T-helper 9 cell (primary cell): ENCODE data around the gene TERT.

Experiments
- DNase-seq: peaks from one replicate; pipeline ENCODE4 v3.0.0-alpha.2; 2020

The TERT gene

GRCh38 chr5:1255081-1255561 is 39.7 kb downstream of the TERT start:
- peak; percentile 37 for DNase-seq

- DNase-seq: no peak
Observed at GRCh38 chr5:1254196-1254595, 40.7 kb downstream of the TERT start.

GRCh38 chr5:1253456-1254105 is 41.3 kb downstream of the TERT start:
- no peak for DNase-seq

GRCh38 chr5:1252681-1253080 is 42.2 kb downstream of the TERT start:
- DNase-seq: no peak

GRCh38 chr5:1251678-1252580 is 42.9 kb downstream of the TERT start:
- no peak for DNase-seq

GRCh38 chr5:1249366-1250280 is 45.2 kb downstream of the TERT start:
- DNase-seq: no peak

- no peak for DNase-seq
Observed at GRCh38 chr5:1247811-1248210, 47.1 kb downstream of the TERT start.

GRCh38 chr5:1246711-1247431 is 48.0 kb downstream of the TERT start:
- DNase-seq: no peak

GRCh38 chr5:1245905-1246576 is 48.8 kb downstream of the TERT start:
- no peak for DNase-seq

- no peak for DNase-seq
Observed at GRCh38 chr5:1244976-1245375, 49.9 kb downstream of the TERT start.

- no peak for DNase-seq
Observed at GRCh38 chr5:1244255-1244654, 50.6 kb downstream of the TERT start.

GRCh38 chr5:1243487-1244130 is 51.3 kb downstream of the TERT start:
- no peak for DNase-seq

GRCh38 chr5:1242733-1243486 is 52.0 kb downstream of the TERT start:
- DNase-seq: no peak

- no peak for DNase-seq
Observed at GRCh38 chr5:1241509-1242080, 53.3 kb downstream of the TERT start.

GRCh38 chr5:1240496-1241260 is 54.2 kb downstream of the TERT start:
- DNase-seq: no peak

GRCh38 chr5:1239505-1240251 is 55.2 kb downstream of the TERT start:
- DNase-seq: no peak

GRCh38 chr5:1235838-1236237 is 59.0 kb downstream of the TERT start:
- DNase-seq: no peak

- DNase-seq: no peak
Observed at GRCh38 chr5:1235379-1235778, 59.5 kb downstream of the TERT start.
